GM19372 (cell line): Measurements from ENCODE around the gene CCT8L2.
"Not testable (repeated sequence)": the region's sequence is repeated elsewhere in the genome, so short reads cannot be mapped to it uniquely, and the experiment has no call there.

Experiments used
- ATAC-seq: cut with Tn5 transposase; IDR thresholded peaks from one replicate; pipeline ENCODE4 v1.9.1; 2021; ENCODE audit warnings: mild to moderate bottlenecking, low read depth, moderate library complexity; ENCODE audit not compliant: unreplicated experiment

CCT8L2 gene

GRCh38 chr22:16561093-16561658 lies 31.4 kb downstream of the CCT8L2 start:
- ATAC-seq: not testable (repeated sequence)

GRCh38 chr22:16560651-16561050 lies 32.0 kb downstream of the CCT8L2 start:
- ATAC-seq: not testable (repeated sequence)

GRCh38 chr22:16559996-16560395 lies 32.6 kb downstream of the CCT8L2 start:
- ATAC-seq: not testable (repeated sequence)

GRCh38 chr22:16559056-16559955 lies 33.3 kb downstream of the CCT8L2 start:
- ATAC-seq: no peak

GRCh38 chr22:16558376-16558945 lies 34.1 kb downstream of the CCT8L2 start:
- not testable (repeated sequence) for ATAC-seq

- ATAC-seq: not testable (repeated sequence)
Measured at GRCh38 chr22:16557511-16557910, 35.1 kb downstream of the CCT8L2 start.

- not testable (repeated sequence) for ATAC-seq
Measured at GRCh38 chr22:16555077-16555994, 37.3 kb downstream of the CCT8L2 start.

- ATAC-seq: not testable (repeated sequence)
Measured at GRCh38 chr22:16543310-16543709, 49.3 kb downstream of the CCT8L2 start.
